ENCODE results near the gene FCHSD1.

Gene FCHSD1

DNA sequence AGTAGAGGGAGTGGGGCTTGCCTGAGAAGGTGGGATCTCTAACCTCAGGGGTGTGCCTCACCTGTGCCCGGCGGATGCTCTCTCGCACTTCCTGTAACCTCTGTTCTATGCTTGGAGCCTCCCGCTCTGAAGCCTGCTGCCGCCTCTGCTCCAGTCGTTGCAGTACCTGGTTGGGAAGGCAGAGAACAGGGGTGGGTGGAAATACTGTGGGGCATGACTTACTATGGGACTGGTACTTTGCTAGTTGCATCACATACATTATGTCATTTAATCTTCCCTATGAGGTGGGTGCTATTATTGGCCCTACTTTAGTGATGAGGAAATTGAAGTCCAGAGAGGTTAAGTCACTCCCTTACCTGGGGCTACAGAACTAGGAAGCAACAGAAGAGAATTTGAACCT is 5.2 kb downstream of the FCHSD1 start:
- DNase-seq (ENCODE audit: extremely low read depth in 1 of 2, low read depth in 1 of 2) = no peak

- no peak for DNase-seq (ENCODE audit: extremely low read depth in 1 of 2, low read depth in 1 of 2)
Observed at GRCh38 chr5:141641634-141642267, 9.5 kb downstream of the FCHSD1 start.

- no peak for DNase-seq (ENCODE audit: extremely low read depth in 1 of 2, low read depth in 1 of 2)
Observed at GRCh38 chr5:141640698-141641097, 10.5 kb downstream of the FCHSD1 start.

DNA sequence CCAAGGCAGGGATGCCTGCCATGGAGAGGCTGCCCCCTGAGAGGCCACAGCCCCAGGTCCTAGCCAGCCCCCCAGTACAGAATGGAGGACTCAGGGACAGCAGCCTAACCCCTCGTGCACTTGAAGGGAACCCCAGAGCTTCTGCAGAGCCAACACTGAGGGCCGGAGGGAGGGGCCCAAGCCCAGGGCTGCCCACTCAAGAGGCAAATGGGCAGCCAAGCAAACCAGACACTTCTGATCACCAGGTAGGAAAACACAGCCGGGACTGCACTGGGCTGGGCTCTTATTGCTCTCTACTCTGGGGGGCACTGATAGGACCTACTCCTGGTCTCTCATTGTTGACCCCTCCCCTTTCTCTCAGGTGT is 11.2 kb downstream of the FCHSD1 start:
- DNase-seq (ENCODE audit: extremely low read depth in 1 of 2, low read depth in 1 of 2) = no peak

GRCh38 chr5:141639357-141640050 is 11.7 kb downstream of the FCHSD1 start:
- no peak for DNase-seq (ENCODE audit: extremely low read depth in 1 of 2, low read depth in 1 of 2)

GRCh38 chr5:141638771-141639170 is 12.4 kb downstream of the FCHSD1 start:
- no peak for DNase-seq (ENCODE audit: extremely low read depth in 1 of 2, low read depth in 1 of 2)

- peak in 1 of 2 donors; percentile 42 for DNase-seq (ENCODE audit: extremely low read depth in 1 of 2, low read depth in 1 of 2)
Observed at GRCh38 chr5:141637767-141638419, 13.3 kb downstream of the FCHSD1 start.

DNA sequence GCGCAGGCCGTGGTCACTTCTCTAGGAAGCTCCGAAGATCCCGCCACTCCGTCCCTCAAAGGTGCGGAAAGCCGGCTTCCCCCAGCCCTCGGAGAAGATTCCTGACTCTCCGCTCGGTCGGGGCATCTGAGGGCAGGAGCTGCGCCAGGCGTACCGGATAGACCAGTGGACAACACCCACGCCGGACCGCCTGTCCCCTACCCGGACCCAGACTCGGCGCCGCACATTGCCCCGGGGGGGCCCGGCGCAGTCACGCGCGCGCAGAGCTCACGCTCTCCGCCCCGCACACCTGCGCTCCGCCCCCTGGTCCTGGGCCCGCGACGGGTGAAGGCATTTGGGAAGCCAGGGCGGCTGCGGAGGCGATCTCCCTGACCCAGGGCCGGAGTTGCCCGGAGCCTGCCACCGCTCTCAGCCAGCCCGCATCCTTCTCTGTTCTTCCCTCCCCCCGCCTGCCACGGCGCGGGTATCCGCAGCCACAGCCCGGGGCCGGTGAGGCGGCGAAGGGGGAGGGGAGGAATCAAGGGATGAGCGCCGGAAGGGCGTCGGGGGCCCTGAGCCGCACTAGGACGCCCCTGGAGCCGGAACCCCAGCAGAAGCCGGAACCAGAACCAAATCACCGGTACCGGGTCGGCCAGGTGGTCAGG is 14.0 kb downstream of the FCHSD1 start:
- DNase-seq (ENCODE audit: extremely low read depth in 1 of 2, low read depth in 1 of 2) = peak in 1 of 2 donors; percentile 37

DNA sequence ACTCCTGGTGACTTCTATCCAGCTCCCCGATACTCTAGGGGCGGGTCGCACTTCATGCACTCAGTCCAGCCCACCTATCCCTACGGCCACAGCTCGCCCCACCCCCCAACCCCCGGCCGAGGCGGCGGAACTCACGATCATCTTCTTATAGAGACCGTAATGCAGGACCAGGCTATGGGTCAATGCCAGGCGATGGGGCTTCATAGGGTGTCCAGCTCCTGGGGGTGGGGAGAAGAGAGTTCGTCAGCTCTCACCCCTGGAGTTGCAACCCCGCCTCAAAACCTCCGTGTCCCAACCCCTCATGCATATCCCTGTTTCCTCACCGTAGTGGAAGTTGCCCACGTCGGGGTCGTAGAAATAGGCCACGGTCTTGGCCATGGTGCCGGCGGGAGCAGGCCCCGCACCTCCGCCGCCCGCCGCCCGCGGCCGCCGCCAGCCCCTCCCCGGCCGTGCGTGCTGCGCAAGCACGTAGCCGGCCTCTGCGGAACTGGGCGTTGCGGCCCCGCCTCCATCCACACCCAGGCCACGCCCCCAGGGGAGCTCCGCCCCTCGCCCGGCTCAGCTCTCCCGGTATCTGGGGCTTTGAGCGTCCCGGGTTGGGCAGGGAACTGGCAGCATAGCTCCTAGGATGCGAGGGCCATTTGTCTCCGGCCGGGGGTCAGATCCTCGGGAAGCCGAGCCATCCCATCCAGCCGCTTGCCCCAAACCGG is 14.7 kb downstream of the FCHSD1 start, which contains the start of the genes HDAC3 and RELL2:
Gene HDAC3 (minus strand): TSS at position 437 of the 710 bp plus-strand sequence. CDS start 59 bp downstream, at position 378.
Gene RELL2 (plus strand): TSS at position 585 of the 710 bp plus-strand sequence. CDS start 1,229 bp downstream, outside the sequence.
- DNase-seq (ENCODE audit: extremely low read depth in 1 of 2, low read depth in 1 of 2) = peak; percentile 74 to 92

GRCh38 chr5:141636106-141636412 is 15.2 kb downstream of the FCHSD1 start:
- DNase-seq (ENCODE audit: extremely low read depth in 1 of 2, low read depth in 1 of 2) = peak in 1 of 2 donors; percentile 10

DNA sequence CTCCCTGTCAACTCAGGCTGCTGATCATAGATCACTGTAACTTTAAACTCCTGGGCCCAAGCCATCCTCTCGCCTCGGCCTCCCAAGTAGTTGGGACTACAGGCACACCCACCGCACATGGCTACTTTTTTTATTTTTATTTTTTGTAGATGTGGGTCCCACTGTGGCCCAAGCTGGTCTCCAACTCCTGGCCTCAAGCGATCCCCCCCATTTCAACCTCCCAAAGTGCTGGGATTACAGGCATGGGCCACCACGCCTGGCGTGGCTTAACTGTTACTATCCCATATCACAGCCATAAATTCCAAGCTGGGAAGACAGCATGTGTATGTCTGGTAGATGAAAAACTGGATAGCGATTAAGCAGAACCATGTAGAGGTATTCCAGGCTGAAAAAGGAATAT is 15.6 kb downstream of the FCHSD1 start:
- no peak for DNase-seq (ENCODE audit: extremely low read depth in 1 of 2, low read depth in 1 of 2)

DNA sequence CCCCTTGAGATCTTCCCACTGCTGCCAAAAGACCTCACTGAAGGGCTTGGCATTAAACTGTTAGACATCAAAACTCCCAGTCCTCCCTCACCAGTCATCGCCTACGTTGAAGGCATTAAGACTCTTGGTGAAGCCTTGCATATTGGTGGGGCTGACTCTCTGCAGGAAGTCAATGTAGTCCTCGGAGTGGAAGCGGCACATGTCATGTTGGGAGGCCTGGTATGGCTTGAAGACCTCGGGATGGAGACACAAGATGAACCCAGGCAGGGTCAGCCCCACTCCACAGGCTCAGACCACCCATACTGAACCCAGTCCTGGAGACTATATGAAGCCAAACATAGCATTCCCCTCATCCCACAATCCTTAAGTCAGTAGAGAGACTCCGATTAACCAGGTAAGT is 16.5 kb downstream of the FCHSD1 start:
- no peak for DNase-seq (ENCODE audit: extremely low read depth in 1 of 2, low read depth in 1 of 2)

DNA sequence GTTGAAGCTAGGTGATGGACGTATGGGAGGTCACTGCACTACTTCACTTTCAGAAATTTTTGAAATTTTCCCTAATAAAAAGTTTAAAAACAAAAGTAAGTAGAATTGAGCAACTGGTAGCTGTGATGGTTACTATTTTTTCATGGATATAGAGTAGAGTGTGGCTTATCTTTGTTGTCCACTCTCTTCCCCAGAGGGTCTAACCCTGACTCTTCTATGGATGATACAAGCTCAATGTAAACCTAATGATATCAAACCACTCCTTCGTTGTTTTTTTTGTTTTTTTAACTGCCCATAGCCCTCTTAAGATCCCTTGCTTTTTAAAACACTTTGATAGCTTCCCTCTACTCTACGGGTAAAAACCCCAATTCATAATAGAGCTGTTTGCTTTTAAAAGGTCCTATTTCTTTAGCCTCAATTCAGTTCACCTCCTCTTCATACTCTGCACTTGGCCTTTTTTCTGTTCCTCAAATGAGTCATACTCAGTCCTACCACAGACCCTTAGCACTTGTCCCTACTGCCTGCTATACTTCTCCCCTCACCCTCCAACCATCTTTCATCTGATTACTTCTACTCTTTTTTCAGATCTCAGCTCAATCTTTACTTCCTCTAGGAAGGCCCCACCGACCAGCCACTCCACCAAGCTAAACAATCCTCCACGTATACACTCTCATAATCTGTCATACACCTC is 17.2 kb downstream of the FCHSD1 start:
- no peak for DNase-seq (ENCODE audit: extremely low read depth in 1 of 2, low read depth in 1 of 2)

DNA sequence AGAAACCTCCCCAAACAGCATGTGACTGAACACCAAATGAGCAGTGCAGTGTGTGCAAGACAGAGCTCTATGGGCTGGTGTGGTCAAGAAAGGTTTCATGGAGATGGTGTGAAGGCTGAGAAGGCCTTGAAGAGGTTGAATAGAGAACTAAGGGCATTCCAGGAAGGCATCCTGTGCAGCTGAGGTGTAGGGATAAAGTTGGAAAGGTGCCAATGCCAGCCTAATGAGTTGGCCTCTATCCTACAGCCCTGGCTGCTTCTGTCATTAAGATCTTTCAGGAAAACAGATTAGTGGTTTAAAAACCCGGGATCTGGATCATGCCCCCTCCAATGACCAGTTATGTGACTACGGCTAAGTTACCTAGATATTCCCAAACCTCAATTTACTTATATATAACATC is 18.6 kb downstream of the FCHSD1 start:
- no peak for DNase-seq (ENCODE audit: extremely low read depth in 1 of 2, low read depth in 1 of 2)

GRCh38 chr5:141630570-141631140 is 20.6 kb downstream of the FCHSD1 start:
- DNase-seq (ENCODE audit: extremely low read depth in 1 of 2, low read depth in 1 of 2) = no peak

DNA sequence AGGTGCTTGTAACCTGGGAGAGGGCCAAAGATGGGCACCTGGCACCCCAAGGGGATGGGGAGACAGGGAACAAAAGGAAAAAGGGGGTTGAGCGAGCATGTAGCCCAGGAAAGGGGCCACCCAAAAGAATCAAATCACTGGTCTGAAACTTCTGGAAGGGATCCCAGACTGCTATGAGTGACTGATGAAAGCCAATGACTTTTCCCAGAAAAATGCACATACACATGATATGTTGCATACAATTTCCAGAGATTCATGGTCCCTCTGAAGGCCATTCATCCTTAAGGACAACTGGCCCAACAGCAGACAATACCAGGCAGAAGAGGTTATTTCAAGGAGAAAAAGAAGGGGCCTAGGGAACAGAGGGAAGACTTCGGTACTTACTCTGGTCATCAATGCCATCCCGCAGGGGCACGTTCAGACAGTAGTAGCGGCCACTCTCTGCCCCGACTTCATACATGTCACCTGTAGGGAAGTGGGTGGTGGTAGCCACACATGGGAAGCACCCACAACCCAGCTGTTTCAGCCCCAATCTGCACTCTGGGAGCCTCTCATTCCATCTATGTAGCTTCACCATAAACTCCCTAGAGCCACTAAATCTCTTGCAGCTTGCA is 22.9 kb downstream of the FCHSD1 start:
- no peak for DNase-seq (ENCODE audit: extremely low read depth in 1 of 2, low read depth in 1 of 2)

GRCh38 chr5:141623611-141624010 is 27.6 kb downstream of the FCHSD1 start:
- no peak for DNase-seq (ENCODE audit: extremely low read depth in 1 of 2, low read depth in 1 of 2)

DNA sequence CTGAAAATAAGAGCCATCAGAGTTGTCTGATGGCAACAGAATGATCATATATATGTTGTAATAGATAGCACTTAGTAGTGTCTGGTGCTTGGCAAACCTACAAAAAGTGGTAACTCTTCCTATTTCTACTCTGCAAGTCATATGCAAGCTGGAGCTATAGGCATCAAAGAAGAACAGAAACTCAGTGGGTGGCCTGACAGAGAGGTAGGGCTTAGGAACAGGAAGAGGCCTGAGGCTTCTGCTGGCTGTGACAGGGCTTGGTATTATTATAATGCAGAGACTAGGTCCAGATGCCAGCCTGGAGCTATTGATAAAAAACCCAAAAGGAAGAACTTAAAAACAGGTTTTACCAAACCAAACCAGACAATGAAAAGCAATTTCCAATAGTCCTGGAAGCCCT is 28.0 kb downstream of the FCHSD1 start:
- no peak for DNase-seq (ENCODE audit: extremely low read depth in 1 of 2, low read depth in 1 of 2)

DNA sequence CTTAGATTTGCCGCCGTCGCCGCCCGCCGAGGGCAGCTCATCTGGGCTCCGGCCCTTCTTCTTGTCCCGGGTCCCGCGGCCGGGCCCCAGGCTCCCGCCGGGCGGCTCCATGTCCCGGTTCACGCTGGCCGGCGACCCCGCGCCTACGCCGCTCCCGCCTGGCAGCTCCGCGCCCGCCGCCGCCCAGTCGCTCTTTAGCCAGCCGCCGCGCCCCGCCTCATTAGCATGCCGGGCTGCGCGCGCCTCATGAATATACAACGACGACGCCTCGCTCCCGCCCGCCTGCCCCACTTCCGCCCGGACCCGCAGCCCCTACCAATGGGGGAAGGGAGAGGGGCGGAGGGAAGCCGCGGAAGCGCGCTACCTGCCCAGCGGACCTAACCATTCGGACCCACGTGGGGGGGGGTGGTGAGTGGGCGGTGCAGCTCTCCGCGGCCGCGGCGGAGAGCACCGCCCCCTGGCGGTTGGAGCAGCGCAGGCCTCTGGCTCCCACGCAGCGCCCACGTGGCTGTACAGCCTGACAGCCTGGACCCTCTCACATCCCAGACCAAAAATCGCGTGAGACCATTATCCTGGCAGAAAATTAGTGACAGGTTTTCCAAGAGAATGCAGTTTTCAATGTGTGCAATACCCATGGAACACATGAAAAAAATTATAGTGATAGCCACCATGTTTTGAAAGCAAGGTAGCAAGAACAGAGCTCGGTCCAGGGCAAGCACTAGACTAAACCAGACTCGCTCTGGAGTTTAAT is 32.2 kb downstream of the FCHSD1 start, which contains the start of gene DIAPH1:
Gene DIAPH1 (minus strand): TSS at position 197 of the 751 bp plus-strand sequence. CDS start 86 bp downstream, at position 111.
- DNase-seq (ENCODE audit: extremely low read depth in 1 of 2, low read depth in 1 of 2) = peak; percentile 95 to 98

Data from activated CD8-positive, alpha-beta memory T cell treated with anti-CD3 and anti-CD28 coated beads for 1 hour (primary cell).